ENCODE data around the gene PLA2G7. TPM values are rescaled to one million over a fixed set of nuclear protein-coding genes. Genes with fewer than 3 reads are reported as not detected.

PLA2G7 gene
- total and polyA plus RNA-seq, 2 of the 8 experiments (the other 6 are each of a cell fraction or from before 2014, with no cell fraction given), result 1.5 to 2.2 TPM

GRCh38 chr6:46748940-46749503 lies 13.8 kb upstream of the PLA2G7 start:
- H3K9me3 ChIP-seq (ENCODE audit: insufficient read depth in 2 of 2, low read depth in 1 of 2, low read length in 1 of 2), result no peaks in the 10 kb centered on the region
- 0 out of 2 replicates have a peak overlapping the region, but pooled peaks have one; percentile 53 for H2BK15ac ChIP-seq (ENCODE audit: low read length)
- CTCF ChIA-PET (ENCODE audit: partially characterized antibody), result interaction anchor here (1.1 to 5.3 kb wide), 3 partner anchors 14 to 330 kb away, joined by 3 to 41 read pairs (median 3); partner anchors contain the start of gene PLA2G7
- FAIRE-seq (no peak), DNase-seq (ENCODE audit: low read depth in 1 of 2, low spot score in 2 of 2) (no peak)
- H3K79me2 ChIP-seq (ENCODE audit: control insufficient read depth in 1 of 2, insufficient read depth in 2 of 2, low read length in 2 of 2), result no peaks in the 10 kb centered on the region
- H2BK120ac ChIP-seq (replicated peaks; ENCODE audit: low read depth, low read length), result peak overlapping the region; percentile 1
- TF ChIP-seq HDAC6 (IDR thresholded peaks at IDR 0.05; ENCODE audit: low read depth, low read length) (no peak), ASH2L (IDR thresholded peaks at IDR 0.05; ENCODE audit: low read length) (peak; percentile 33)
- H3K79me1 ChIP-seq (ENCODE audit: low read depth, low read length), result no peaks in the 10 kb centered on the region
- peak overlapping the region in 1 of 4 experiments; percentile 18; a peak in 1 of 8 replicates for H3K4me3 ChIP-seq (ENCODE audit: extremely low read depth in 1 of 4, insufficient read depth in 2 of 4, low read depth in 3 of 4, low read length in 4 of 4)
- H3K4me1 ChIP-seq (replicated peaks in 1 of 4; ENCODE audit: control insufficient read depth in 3 of 4, insufficient read depth in 4 of 4, low read length in 3 of 4), result peaks cover 2 to 10% (median 4%) of the 10 kb centered on the region in 4 experiments; a peak in 6 of 7 replicates
- H4K8ac ChIP-seq (ENCODE audit: extremely low read depth, insufficient read depth, low read length), result peak overlapping the region; percentile 75
- peak overlapping the region; percentile 57; the same call in 1 of the 2 replicates for H2BK5ac ChIP-seq (ENCODE audit: low read depth, low read length)
- no peak overlapping the region for H3K56ac ChIP-seq (replicated peaks; ENCODE audit: insufficient read length, low read depth, low read length)
- H3K4ac ChIP-seq (replicated peaks; ENCODE audit: insufficient read length, low read depth, low read length), result peak overlapping the region; percentile 70
- H3K23ac ChIP-seq (ENCODE audit: insufficient read length), result no peak overlapping the region
- WGBS, 2 experiments (ENCODE audit: extremely low coverage in 1 of 2, insufficient coverage in 1 of 2, insufficient read length in 1 of 2, insufficient replicate concordance in 2 of 2, low coverage in 1 of 2, low lambda C conversion rate in 2 of 2, missing lambda C conversion rate in 1 of 2), result 85% methylated on average over 5 of the region's 5 CpGs; no CpG with 5 or more reads in 1 of the 2 experiments
- peak overlapping the region; percentile 19; the same call in 1 of the 2 replicates for H3K27ac ChIP-seq (ENCODE audit: low read depth, low read length)
- peak overlapping the region; percentile 90; the same call in 1 of the 2 replicates for H3K18ac ChIP-seq (ENCODE audit: extremely low read depth, low read length)
- no peak overlapping the region for H3K14ac ChIP-seq (ENCODE audit: insufficient read length)
- peak overlapping the region; percentile 77 for H4K5ac ChIP-seq (ENCODE audit: insufficient read length, low read depth, low read length)
- H4K20me1 ChIP-seq (replicated peaks in 1 of 2; ENCODE audit: control insufficient read depth in 1 of 2, insufficient read depth in 2 of 2, low read length in 2 of 2), result no peaks in the 10 kb centered on the region
- POLR2A ChIA-PET (ENCODE audit: partially characterized antibody), result interaction anchor here (1.9 kb wide), 1 partner anchor 14 kb away, joined by 15 read pairs; the partner anchor contains the start of gene PLA2G7
- no peaks in the 10 kb centered on the region for H3K36me3 ChIP-seq (ENCODE audit: control insufficient read depth in 2 of 4, insufficient read depth in 4 of 4, low read length in 3 of 4)
- H3K9ac ChIP-seq (replicated peaks in 1 of 4; ENCODE audit: extremely low read depth in 1 of 4, low read depth in 3 of 4, low read length in 3 of 4), result no peak overlapping the region
- H3K23me2 ChIP-seq (ENCODE audit: low read depth, low read length), result no peaks in the 10 kb centered on the region
- peak overlapping the region; percentile 83; the same call in 1 of the 2 replicates for H2BK20ac ChIP-seq (ENCODE audit: low read length)
- H2AK5ac ChIP-seq (ENCODE audit: low read depth, low read length), result no peak overlapping the region
- peak overlapping the region; percentile 64; the same call in 1 of the 2 replicates for H2BK12ac ChIP-seq (ENCODE audit: low read depth, low read length)
- H2AFZ ChIP-seq (ENCODE audit: low read length), result no peak overlapping the region
- H4K91ac ChIP-seq (replicated peaks; ENCODE audit: insufficient read length, low read length), result peak overlapping the region; percentile 72
- peak overlapping the region; percentile 28 to 61; a peak in 3 of 4 replicates for H3K4me2 ChIP-seq (ENCODE audit: insufficient read depth in 1 of 2, low read depth in 2 of 2, low read length in 2 of 2)
- H3K27me3 ChIP-seq (replicated peaks in 1 of 4; ENCODE audit: control insufficient read depth in 3 of 4, extremely low read depth in 1 of 4, insufficient read depth in 3 of 4, low read length in 3 of 4), result no peaks in the 10 kb centered on the region

Data from H1 (cell line).